GM19372 (cell line): ENCODE measurements around the gene THOP1.
A peak's percentile ranks its signal among the peaks of the same experiment; 100 is the strongest.
"Not testable (repeated sequence)": the region's sequence is repeated elsewhere in the genome, so short reads cannot be mapped to it uniquely, and the experiment has no call there.

Source experiments
- ATAC-seq: cut with Tn5 transposase; IDR thresholded peaks from one replicate; pipeline ENCODE4 v1.9.1; 2021; ENCODE audit warnings: mild to moderate bottlenecking, low read depth, moderate library complexity; ENCODE audit not compliant: unreplicated experiment

Gene THOP1

GRCh38 chr19:2779121-2779740 is 6.1 kb upstream of the THOP1 start:
- ATAC-seq = no peak

GRCh38 chr19:2780284-2780683 is 5.0 kb upstream of the THOP1 start:
- ATAC-seq = no peak

- ATAC-seq = no peak
Observed at GRCh38 chr19:2782329-2782935, 2.9 kb upstream of the THOP1 start.

GRCh38 chr19:2782936-2783780 is 2.1 kb upstream of the THOP1 start, which contains the start of gene SGTA:
TSS of gene SGTA (minus strand) at chr19:2783273. CDS start at chr19:2769068, 14,205 bp downstream.
- ATAC-seq = peak; percentile 77

GRCh38 chr19:2783781-2784145 is 1.5 kb upstream of the THOP1 start:
- no peak for ATAC-seq

GRCh38 chr19:2787115-2787514 is 1.8 kb downstream of the THOP1 start:
- no peak for ATAC-seq

- no peak for ATAC-seq
Observed at GRCh38 chr19:2788237-2788636, 2.9 kb downstream of the THOP1 start.

GRCh38 chr19:2790194-2790556 is 4.9 kb downstream of the THOP1 start:
- ATAC-seq = no peak

- no peak for ATAC-seq
Observed at GRCh38 chr19:2790557-2791271, 5.4 kb downstream of the THOP1 start.

- ATAC-seq = no peak
Observed at GRCh38 chr19:2791440-2791839, 6.1 kb downstream of the THOP1 start.

GRCh38 chr19:2791876-2792275 is 6.6 kb downstream of the THOP1 start:
- no peak for ATAC-seq

GRCh38 chr19:2792666-2793065 is 7.4 kb downstream of the THOP1 start:
- not testable (repeated sequence) for ATAC-seq

- no peak for ATAC-seq
Observed at GRCh38 chr19:2793126-2793525, 7.8 kb downstream of the THOP1 start.

- no peak for ATAC-seq
Observed at GRCh38 chr19:2793577-2793976, 8.3 kb downstream of the THOP1 start.

- ATAC-seq = no peak
Observed at GRCh38 chr19:2795827-2796658, 10.7 kb downstream of the THOP1 start.

- ATAC-seq = no peak
Observed at GRCh38 chr19:2796659-2797266, 11.5 kb downstream of the THOP1 start.

GRCh38 chr19:2797280-2797679 is 12.0 kb downstream of the THOP1 start:
- no peak for ATAC-seq

GRCh38 chr19:2798158-2798685 is 12.9 kb downstream of the THOP1 start:
- ATAC-seq = no peak

GRCh38 chr19:2798733-2799132 is 13.4 kb downstream of the THOP1 start:
- no peak for ATAC-seq
